Muscle of arm (tissue), 12 donors: ENCODE data around the gene ZMIZ2. TPM values are rescaled to one million over a fixed set of nuclear protein-coding genes. Genes with fewer than 3 reads are reported as not detected.
A peak's percentile ranks its signal among the peaks of the same experiment; 100 is the strongest.
"Not testable (repeated sequence)": the region's sequence is repeated elsewhere in the genome, so short reads cannot be mapped to it uniquely, and the experiment has no call there.

Experiments
- DNase-seq: peaks from one replicate; pipeline ENCODE4 v3.0.0-alpha.2; 2013
- polyA plus RNA-seq, 12 donors: library from polyadenylated mRNA; unstranded; fragments of 120-200 nt; gene quantifications; one replicate each; pipeline ENCODE4 v1.2.1, GENCODE V29; 2013; ENCODE audit not compliant: insufficient read length in 12 of 12

The ZMIZ2 gene
- polyA plus RNA-seq, 12 donors: 24.5 to 90.1 (median 34.1) TPM; not detected in 1

GRCh38 chr7:44797329-44798258, 48.9 kb downstream of the ZMIZ2 start:
- DNase-seq: peak; percentile 90

GRCh38 chr7:44798649-44799305, 50.1 kb downstream of the ZMIZ2 start:
- no peak for DNase-seq

GRCh38 chr7:44799939-44800338, 51.3 kb downstream of the ZMIZ2 start:
- DNase-seq: no peak

- no peak for DNase-seq
Observed at GRCh38 chr7:44801890-44802289, 53.2 kb downstream of the ZMIZ2 start.

- no peak for DNase-seq
Observed at GRCh38 chr7:44802418-44803025, 53.9 kb downstream of the ZMIZ2 start.

- DNase-seq: not testable (repeated sequence)
Observed at GRCh38 chr7:44803828-44804519, 55.3 kb downstream of the ZMIZ2 start.

GRCh38 chr7:44805950-44806349, 57.3 kb downstream of the ZMIZ2 start:
- DNase-seq: no peak

GRCh38 chr7:44808914-44809393, 60.3 kb downstream of the ZMIZ2 start:
- DNase-seq: no peak

- DNase-seq: no peak
Observed at GRCh38 chr7:44811093-44811492, 62.4 kb downstream of the ZMIZ2 start.

GRCh38 chr7:44811571-44811970, 62.9 kb downstream of the ZMIZ2 start:
- no peak for DNase-seq

- DNase-seq: no peak
Observed at GRCh38 chr7:44814919-44815318, 66.3 kb downstream of the ZMIZ2 start.

- no peak for DNase-seq
Observed at GRCh38 chr7:44819292-44819691, 70.6 kb downstream of the ZMIZ2 start.

Other genes with a start within 250 kb of the ZMIZ2 start
- gene NPC1L1, start 207.5 kb upstream of the ZMIZ2 start, polyA plus RNA-seq: 1 to 10 TPM in 1 of 12 donors, under 1 TPM in 8, not detected in 3; 0.04 to 2.1 (median 0.08) TPM
- gene DDX56, start 174.9 kb upstream of the ZMIZ2 start, polyA plus RNA-seq: 10 to 100 TPM in 11 of 12 donors, not detected in 1; 28.0 to 62.6 (median 48.9) TPM
- 100 to 1,000 TPM in 2 of 12 donors, 10 to 100 TPM in 10; 68.4 to 465 (median 91.9) TPM for gene TMED4, start 166.6 kb upstream of the ZMIZ2 start, polyA plus RNA-seq
- gene OGDH, start 142.2 kb upstream of the ZMIZ2 start, polyA plus RNA-seq: 10 to 100 TPM in 11 of 12 donors, not detected in 1; 39.0 to 69.0 (median 58.2) TPM
- 1,000 to 10,000 TPM in 2 of 12 donors, 100 to 1,000 TPM in 9, not detected in 1; 595 to 1,013 (median 803) TPM for gene PPIA, start 47.8 kb downstream of the ZMIZ2 start, polyA plus RNA-seq
- gene H2AZ2, start 99.2 kb downstream of the ZMIZ2 start, polyA plus RNA-seq: 100 to 1,000 TPM in 11 of 12 donors, 10 to 100 TPM in 1; 95.5 to 699 (median 149) TPM
- gene PURB, start 136.7 kb downstream of the ZMIZ2 start, polyA plus RNA-seq: 10 to 100 TPM in 11 of 12 donors, not detected in 1; 25.1 to 44.7 (median 36.1) TPM
- 1 to 10 TPM in 1 of 12 donors, under 1 TPM in 9, not detected in 2; 0.35 to 5.5 (median 0.59) TPM for gene MYO1G, start 230.2 kb downstream of the ZMIZ2 start, polyA plus RNA-seq